Endothelial cell of umbilical vein (primary cell): ENCODE data around the gene STKLD1. TPM values are rescaled to one million over a fixed set of nuclear protein-coding genes. Genes with fewer than 3 reads are reported as not detected.
"Not testable (repeated sequence)": the region's sequence is repeated elsewhere in the genome, so short reads cannot be mapped to it uniquely, and the experiment has no call there.

Experiments
- BruUV-seq: library from RNA; stranded (reverse); fragments of 400-500 nt; replicated peaks from 2 replicates; lab custom pipeline; 2021; lab: Mats Ljungman, UMichigan
- CTCF ChIA-PET: fragments of 300-600, 350-600 bp; sonication (Branson Sonifier 250); formaldehyde crosslinking; loops from one replicate; lab custom pipeline; 2021; ENCODE audit warnings: antibody characterized with exemption, inconsistent platforms; lab: Charles Lee
- POLR2A ChIA-PET: fragments of 300-600, 350-600 bp; sonication (Branson Sonifier 250); formaldehyde crosslinking; loops from one replicate; lab custom pipeline; 2021; ENCODE audit warnings: antibody characterized with exemption, inconsistent platforms; lab: Charles Lee
- DNase-seq: peaks from one replicate; pipeline ENCODE4 v3.0.0-alpha.2; 2011; ENCODE audit warnings: low read depth, low spot score
- FAIRE-seq: peaks from 2 replicates; lab custom pipeline; 2011; peaks lifted over from hg19 to GRCh38; lab: Jason Lieb, UNC
- H2AFZ ChIP-seq: 2 replicates; pipeline ENCODE4 v1.6.0; 2012; ENCODE audit warnings: low read depth, low read length, control low read depth, inconsistent platforms
- H3K27ac ChIP-seq: 2 replicates; pipeline ENCODE4 v1.5.1; 2011; ENCODE audit warnings: low read depth, mild to moderate bottlenecking, control low read depth, low read length, moderate library complexity; ENCODE audit not compliant: insufficient read depth
- H3K27me3 ChIP-seq, 2 experiments: 2 replicates each; pipeline versions ENCODE4 v1.6.0 to v1.6.1; 2011; ENCODE audit warnings: low read length in 2 of 2, mixed read lengths in 1 of 2; ENCODE audit not compliant: control insufficient read depth in 2 of 2, insufficient read depth in 2 of 2
- H3K36me3 ChIP-seq, 2 experiments: 2 replicates in 1 of 2; 3 replicates in 1 of 2; pipeline ENCODE4 v1.5.1; 2011; ENCODE audit warnings: low read length in 2 of 2, mild to moderate bottlenecking in 1 of 2, moderate library complexity in 1 of 2; ENCODE audit not compliant: control insufficient read depth in 2 of 2, insufficient read depth in 2 of 2; ENCODE audit errors: extremely low read depth in 1 of 2
- H3K4me1 ChIP-seq: 3 replicates; pipeline ENCODE4 v1.5.1; 2011; ENCODE audit warnings: mild to moderate bottlenecking, low read length; ENCODE audit not compliant: control insufficient read depth, insufficient read depth; ENCODE audit errors: extremely low read depth
- H3K4me2 ChIP-seq: 2 replicates; pipeline ENCODE4 v1.6.1; 2011; ENCODE audit warnings: low read length, control low read depth, mixed read lengths; ENCODE audit not compliant: insufficient read depth
- H3K4me3 ChIP-seq, 3 experiments: fragments of 200-600 bp in 1 of 3; sonication (generic), shearing (Covaris generic) in 1 of 3; replicated peaks in 1 of 3; 2 replicates each; pipeline ENCODE4 v1.5.1; 2011 to 2016; ENCODE audit warnings: control low read depth in 3 of 3, low read length in 3 of 3, mild to moderate bottlenecking in 2 of 3, inconsistent platforms in 1 of 3, low read depth in 1 of 3, moderate library complexity in 1 of 3; ENCODE audit not compliant: insufficient read depth in 1 of 3
- H3K79me2 ChIP-seq: 2 replicates; pipeline ENCODE4 v1.6.0; 2012; ENCODE audit warnings: low read length, inconsistent platforms; ENCODE audit not compliant: control insufficient read depth, insufficient read depth
- H3K9ac ChIP-seq: replicated peaks from 2 replicates; pipeline ENCODE3; 2011; ENCODE audit warnings: low read length, control low read depth; ENCODE audit not compliant: insufficient read depth; ENCODE audit errors: extremely low read depth
- H3K9me1 ChIP-seq: replicated peaks from 3 replicates; pipeline ENCODE4 v1.6.0; 2011; ENCODE audit warnings: mild to moderate bottlenecking, low read length; ENCODE audit not compliant: control insufficient read depth, insufficient read depth; ENCODE audit errors: extremely low read depth
- H3K9me3 ChIP-seq: replicated peaks from 2 replicates; pipeline ENCODE4 v1.5.1; 2012; ENCODE audit warnings: low read length, inconsistent platforms; ENCODE audit not compliant: control insufficient read depth, insufficient read depth
- H4K20me1 ChIP-seq: replicated peaks from 2 replicates; pipeline ENCODE3; 2011; ENCODE audit warnings: mild to moderate bottlenecking, low read length; ENCODE audit not compliant: control insufficient read depth, insufficient read depth; ENCODE audit errors: extremely low read depth
- CTCF ChIP-seq, 2 donors: IDR thresholded peaks; 1 replicate in 1 of 2; 2 replicates in 1 of 2; pipeline ENCODE4 v1.5.1; 2011; ENCODE audit warnings: low read length in 2 of 2, mild to moderate bottlenecking in 2 of 2, moderate library complexity in 2 of 2, control low read depth in 1 of 2, inconsistent platforms in 1 of 2, low read depth in 1 of 2; ENCODE audit not compliant: insufficient read depth in 1 of 2; ENCODE audit errors: extremely low read depth in 1 of 2
- EZH2 ChIP-seq: IDR thresholded peaks from 2 replicates; pipeline ENCODE4 v1.6.1; 2012; ENCODE audit warnings: borderline replicate concordance, low read depth, mild to moderate bottlenecking, moderate library complexity, low read length, inconsistent platforms; ENCODE audit not compliant: severe bottlenecking
- FOS ChIP-seq: IDR thresholded peaks from 2 replicates; pipeline ENCODE4 v1.6.1; 2011; ENCODE audit warnings: mild to moderate bottlenecking, low read length, moderate library complexity, borderline replicate concordance; ENCODE audit not compliant: insufficient read depth
- GATA2 ChIP-seq: IDR thresholded peaks from 2 replicates; pipeline ENCODE4 v1.7.0; 2011; ENCODE audit warnings: low read depth, mild to moderate bottlenecking, moderate library complexity, mixed read lengths, low read length; ENCODE audit not compliant: insufficient read length, insufficient read depth
- JUN ChIP-seq: IDR thresholded peaks from 2 replicates; pipeline ENCODE4 v1.6.1; 2011; ENCODE audit warnings: borderline replicate concordance, low read depth; ENCODE audit not compliant: insufficient read length, insufficient read depth
- MAX ChIP-seq: IDR thresholded peaks from 2 replicates; pipeline ENCODE4 v1.6.1; 2011; ENCODE audit not compliant: insufficient read depth, insufficient read length
- MYC ChIP-seq: IDR thresholded peaks from one replicate; pipeline ENCODE4 v1.6.1; 2011; ENCODE audit warnings: mild to moderate bottlenecking, low read depth, low read length
- POLR2A ChIP-seq: IDR thresholded peaks from 2 replicates; pipeline ENCODE4 v1.6.1; 2012; ENCODE audit warnings: low read depth, mild to moderate bottlenecking, control low read depth, low read length
- POLR2AphosphoS5 ChIP-seq: IDR thresholded peaks from 2 replicates; pipeline ENCODE4 v1.6.1; 2012; ENCODE audit warnings: low read depth, mild to moderate bottlenecking, control low read depth, low read length, moderate library complexity; ENCODE audit not compliant: insufficient read depth
- dilution Hi-C: fragments of 300-500 bp; cut with MboI; formaldehyde crosslinking; loops from one replicate; pipeline ENCODE4 v1.15.0; 2019; ENCODE audit warnings: low sequenced_read_pairs; ENCODE audit not compliant: extremely low pct_ligation_motif_present
- intact Hi-C: fragments of 100-400 bp; cut with micrococcal nuclease; formaldehyde crosslinking; loops from one replicate; pipeline ENCODE4 v1.10.0; 2022
- polyA plus RNA-seq, 4 experiments: library from polyadenylated mRNA; depleted of rRNA in 3 of 4; stranded (reverse) in 3 of 4; unstranded in 1 of 4; fragments of >200 nt; gene quantifications; 2 replicates each; pipeline versions ENCODE4 v1.2.1 to v1.2.3, GENCODE V29; 2011 to 2012; ENCODE audit warnings: missing spikeins in 1 of 4
- total RNA-seq: library from RNA; stranded (reverse); gene quantifications from 2 replicates; pipeline ENCODE4 v1.2.3, GENCODE V29; 2021

The STKLD1 gene
- total and polyA plus RNA-seq, 2 donors (not counting 3 experiments of a cell fraction or from before 2014, with no cell fraction given): 0.29 to 0.77 TPM

GRCh38 chr9:133390713-133391112 lies 14.5 kb downstream of the STKLD1 start:
- ChIA-PET CTCF (no interaction called here), POLR2A (interaction anchor here (0.6 kb wide), 1 partner anchor 228 kb away, joined by 4 read pairs; no protein-coding TSS in a partner anchor)
- H3K9me3 ChIP-seq: no peaks in the 10 kb centered on the region
- H3K27ac ChIP-seq: no peak overlapping the region
- H3K9ac ChIP-seq: no peak overlapping the region
- H3K4me3 ChIP-seq: no peak overlapping the region
- no peaks in the 10 kb centered on the region for H3K9me1 ChIP-seq
- no peaks in the 10 kb centered on the region for H4K20me1 ChIP-seq
- no peaks in the 10 kb centered on the region for H3K27me3 ChIP-seq
- dilution Hi-C loops (no loop called here), intact Hi-C loops (no loop called here)
- no peaks in the 10 kb centered on the region for H3K79me2 ChIP-seq
- H3K4me1 ChIP-seq: no peaks in the 10 kb centered on the region
- H3K36me3 ChIP-seq: no peaks in the 10 kb centered on the region
- BruUV-seq: no TSS peak
- no peak for FAIRE-seq
- DNase-seq: no peak
- TF ChIP-seq CTCF (IDR thresholded peaks at IDR 0.05; ENCODE audit: extremely low read depth in 1 of 2, insufficient read depth in 1 of 2, low read depth in 1 of 2, low read length in 2 of 2): no peak
- no peak for TF ChIP-seq MAX
- no peak for TF ChIP-seq FOS
- TF ChIP-seq MYC: no peak
- no peak for TF ChIP-seq JUN
- no peak for TF ChIP-seq EZH2
- no peak for TF ChIP-seq POLR2A
- TF ChIP-seq POLR2AphosphoS5: no peak
- TF ChIP-seq GATA2: no peak
- no peak overlapping the region for H3K4me2 ChIP-seq
- H2AFZ ChIP-seq: no peak overlapping the region

GRCh38 chr9:133391449-133391848 lies 15.3 kb downstream of the STKLD1 start:
- H2AFZ ChIP-seq, FAIRE-seq, POLR2A ChIA-PET, intact Hi-C loops, H3K4me3 ChIP-seq, H3K27me3 ChIP-seq, H3K27ac ChIP-seq, H3K9me1 ChIP-seq, H3K36me3 ChIP-seq, H3K79me2 ChIP-seq, H3K9me3 ChIP-seq, DNase-seq, dilution Hi-C loops, BruUV-seq, CTCF ChIA-PET, H4K20me1 ChIP-seq, H3K4me1 ChIP-seq, H3K9ac ChIP-seq, H3K4me2 ChIP-seq: not testable (repeated sequence)

GRCh38 chr9:133392308-133392707 lies 16.1 kb downstream of the STKLD1 start:
- H3K27ac ChIP-seq, H2AFZ ChIP-seq, H3K27me3 ChIP-seq, H3K4me2 ChIP-seq, BruUV-seq, dilution Hi-C loops, intact Hi-C loops, POLR2A ChIA-PET, H3K36me3 ChIP-seq, H3K79me2 ChIP-seq, H3K4me1 ChIP-seq, DNase-seq, CTCF ChIA-PET, H3K9me3 ChIP-seq, H3K4me3 ChIP-seq, H3K9ac ChIP-seq, H3K9me1 ChIP-seq, H4K20me1 ChIP-seq, FAIRE-seq: not testable (repeated sequence)
